ENCODE results near the gene ABI3.
"Not testable (repeated sequence)": the region's sequence is repeated elsewhere in the genome, so short reads cannot be mapped to it uniquely, and the experiment has no call there.

The ABI3 gene

DNA sequence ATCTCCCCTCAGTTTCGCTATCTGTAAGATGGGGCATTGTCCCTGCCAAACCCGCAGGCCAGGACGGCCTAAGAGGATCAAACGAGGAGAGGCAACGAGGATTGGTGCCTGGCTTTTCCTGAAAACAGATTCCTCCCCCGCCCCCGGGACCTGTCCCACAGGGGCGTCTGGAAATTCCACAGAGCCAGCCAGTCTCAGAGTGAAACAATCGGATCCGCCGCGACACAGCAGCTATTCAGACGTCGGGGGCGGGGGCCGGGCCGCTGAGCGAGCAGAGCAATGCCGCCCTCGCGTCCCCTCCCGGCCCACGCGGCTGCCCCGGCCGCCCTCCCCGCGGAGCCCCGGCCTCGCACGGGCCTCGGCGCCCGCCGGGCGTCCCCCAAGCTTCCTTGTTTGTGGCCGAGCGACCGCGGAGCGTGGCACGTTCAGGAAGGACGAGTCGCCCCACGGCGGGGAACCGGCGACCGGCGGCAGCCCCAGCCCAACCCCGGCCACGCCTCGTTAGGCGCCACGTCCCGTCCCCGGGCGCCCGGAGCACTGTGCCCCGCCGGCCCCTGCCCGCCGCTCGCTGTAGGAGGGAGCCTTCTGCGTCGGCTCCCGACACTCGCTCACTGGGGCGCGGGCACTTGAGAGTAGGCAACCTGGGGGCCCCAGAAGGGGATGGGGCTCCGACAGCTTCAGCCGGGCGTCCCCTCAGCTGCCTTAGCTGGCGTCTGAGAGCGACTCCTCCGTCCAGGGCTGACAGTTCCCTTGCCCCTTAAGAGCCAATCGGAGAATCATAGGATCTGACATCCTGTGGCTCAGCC, 49.7 kb downstream of the ABI3 start:
- Histone ChIP-seq H3K9me3 (replicated peaks; ENCODE audit: low read length) (no peaks in the 10 kb centered on the region), H3K9ac (ENCODE audit: low read depth, low read length) (peak overlapping the region; percentile 86)

DNA sequence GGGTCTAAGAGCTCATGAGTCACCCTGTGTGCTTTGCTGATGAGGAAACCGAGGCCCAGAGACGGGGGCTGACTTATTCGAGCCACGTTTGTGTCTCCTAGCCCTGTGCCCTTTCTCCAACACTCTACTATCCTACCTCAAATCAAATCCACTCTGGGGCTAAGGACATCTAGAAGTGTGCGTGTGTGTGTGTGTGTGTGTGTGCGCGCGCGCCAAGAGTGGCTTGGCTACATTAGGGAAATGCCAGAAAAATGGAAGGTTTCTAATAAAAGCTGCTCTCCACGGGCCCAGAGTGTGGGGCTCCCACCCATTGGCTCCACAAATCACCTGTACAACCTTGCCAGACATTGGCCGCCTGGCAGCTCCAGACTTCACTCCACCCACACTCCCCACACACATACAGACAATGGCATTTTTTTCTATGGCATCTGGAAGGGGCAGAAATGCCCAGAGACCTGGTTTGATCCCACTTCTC, 50.3 kb downstream of the ABI3 start:
- Histone ChIP-seq H3K36me3 (ENCODE audit: insufficient read depth, low read length) (no peaks in the 10 kb centered on the region), H3K4me1 (ENCODE audit: control insufficient read depth, insufficient read depth, low read length) (peaks cover 16% of the 10 kb centered on the region), H3K4me3 (ENCODE audit: low read length) (peak overlapping the region; percentile 68), H3K9me3 (replicated peaks; ENCODE audit: low read length) (no peaks in the 10 kb centered on the region), H3K4me2 (ENCODE audit: low read length) (peak overlapping the region; percentile 84), H3K27me3 (ENCODE audit: control insufficient read depth, insufficient read depth, low read length) (peaks cover 4% of the 10 kb centered on the region), H3K9ac (ENCODE audit: low read depth, low read length) (peak overlapping the region; percentile 86)

More for the DNA sequence above, 49.7 kb downstream of the ABI3 start:
- no peaks in the 10 kb centered on the region for H3K36me3 ChIP-seq (ENCODE audit: insufficient read depth, low read length)
- H3K4me1 ChIP-seq (ENCODE audit: control insufficient read depth, insufficient read depth, low read length): peaks cover 16% of the 10 kb centered on the region
- peak overlapping the region; percentile 84 for H3K4me2 ChIP-seq (ENCODE audit: low read length)
- H3K4me3 ChIP-seq (ENCODE audit: low read length): peak overlapping the region; percentile 68
- peaks cover 4% of the 10 kb centered on the region for H3K27me3 ChIP-seq (ENCODE audit: control insufficient read depth, insufficient read depth, low read length)

DNA sequence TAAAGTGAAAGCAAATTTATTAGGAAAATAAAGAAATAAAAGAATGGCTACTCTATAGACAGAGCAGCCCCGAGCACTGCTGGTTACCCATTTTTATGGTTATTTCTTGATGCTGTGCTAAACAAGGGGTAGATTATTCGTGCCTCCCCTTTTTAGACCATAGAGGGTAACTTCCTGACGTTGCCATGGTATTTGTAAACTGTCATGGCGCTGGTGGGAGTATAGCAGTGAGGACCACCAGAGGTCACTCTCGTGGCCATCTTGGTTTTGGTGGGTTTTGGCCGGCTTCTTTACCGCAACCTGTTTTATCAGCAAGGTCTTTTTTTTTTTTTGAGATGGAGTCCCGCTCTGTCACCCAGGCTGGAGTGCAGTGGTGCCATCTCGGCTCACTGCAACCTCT, 51.0 kb downstream of the ABI3 start:
- not testable (repeated sequence) for H3K9me3 ChIP-seq (replicated peaks; ENCODE audit: low read length); H3K4me3 ChIP-seq (ENCODE audit: low read length); H3K4me2 ChIP-seq (ENCODE audit: low read length); H3K9ac ChIP-seq (ENCODE audit: low read depth, low read length); H3K27me3 ChIP-seq (ENCODE audit: control insufficient read depth, insufficient read depth, low read length); H3K36me3 ChIP-seq (ENCODE audit: insufficient read depth, low read length)
- H3K4me1 ChIP-seq (ENCODE audit: control insufficient read depth, insufficient read depth, low read length): peaks cover 16% of the 10 kb centered on the region

DNA sequence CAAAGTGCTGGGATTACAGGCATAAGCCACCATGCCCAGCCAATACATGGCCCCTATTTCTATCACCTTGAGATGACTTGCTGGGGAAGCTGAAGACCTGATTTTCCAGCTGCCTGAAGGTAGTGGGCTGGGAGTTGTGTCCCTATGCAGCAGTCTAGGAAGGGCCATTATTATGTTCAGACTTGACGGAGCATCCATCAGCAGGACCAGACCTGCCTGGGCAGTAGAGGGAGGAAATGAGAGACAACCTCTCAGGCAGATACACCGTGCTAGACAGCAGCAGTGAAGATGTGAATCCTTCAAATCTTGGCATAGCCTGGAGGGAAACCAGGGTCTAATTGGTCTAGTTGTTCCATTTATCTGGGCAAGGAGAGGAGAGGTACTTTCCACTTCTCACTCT, 55.7 kb downstream of the ABI3 start:
- Histone ChIP-seq H3K4me2 (ENCODE audit: low read length) (no peak overlapping the region), H3K36me3 (ENCODE audit: insufficient read depth, low read length) (no peaks in the 10 kb centered on the region), H3K4me1 (ENCODE audit: control insufficient read depth, insufficient read depth, low read length) (peaks cover under 1% of the 10 kb centered on the region), H3K9me3 (replicated peaks; ENCODE audit: low read length) (no peaks in the 10 kb centered on the region), H3K9ac (ENCODE audit: low read depth, low read length) (no peak overlapping the region), H3K27me3 (ENCODE audit: control insufficient read depth, insufficient read depth, low read length) (peaks cover 5% of the 10 kb centered on the region), H3K4me3 (ENCODE audit: low read length) (no peak overlapping the region)

DNA sequence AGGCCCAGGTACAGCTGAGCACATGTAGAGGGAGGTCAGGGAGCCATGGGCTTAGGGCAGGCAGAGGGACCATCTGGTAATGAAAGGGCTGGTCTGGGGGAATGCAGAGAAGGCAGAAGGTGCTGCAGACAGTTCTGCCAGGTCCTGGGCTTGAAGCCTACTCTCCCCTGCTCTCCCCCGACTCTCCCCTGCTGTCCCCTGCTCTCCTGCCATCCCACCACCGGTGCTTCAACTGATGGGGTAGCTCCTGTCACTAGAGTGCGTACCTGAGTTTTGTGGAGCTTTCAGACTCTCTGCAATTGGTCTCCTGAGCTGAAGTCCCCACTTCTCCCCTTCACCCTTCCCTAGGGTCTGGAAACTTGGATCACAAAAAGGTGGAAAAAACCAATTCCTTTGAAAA, 57.4 kb downstream of the ABI3 start:
- Histone ChIP-seq H3K4me3 (ENCODE audit: low read length) (no peak overlapping the region), H3K9me3 (replicated peaks; ENCODE audit: low read length) (no peaks in the 10 kb centered on the region), H3K4me2 (ENCODE audit: low read length) (no peak overlapping the region), H3K27me3 (ENCODE audit: control insufficient read depth, insufficient read depth, low read length) (peaks cover 5% of the 10 kb centered on the region), H3K4me1 (ENCODE audit: control insufficient read depth, insufficient read depth, low read length) (no peaks in the 10 kb centered on the region), H3K9ac (ENCODE audit: low read depth, low read length) (no peak overlapping the region), H3K36me3 (ENCODE audit: insufficient read depth, low read length) (no peaks in the 10 kb centered on the region)

DNA sequence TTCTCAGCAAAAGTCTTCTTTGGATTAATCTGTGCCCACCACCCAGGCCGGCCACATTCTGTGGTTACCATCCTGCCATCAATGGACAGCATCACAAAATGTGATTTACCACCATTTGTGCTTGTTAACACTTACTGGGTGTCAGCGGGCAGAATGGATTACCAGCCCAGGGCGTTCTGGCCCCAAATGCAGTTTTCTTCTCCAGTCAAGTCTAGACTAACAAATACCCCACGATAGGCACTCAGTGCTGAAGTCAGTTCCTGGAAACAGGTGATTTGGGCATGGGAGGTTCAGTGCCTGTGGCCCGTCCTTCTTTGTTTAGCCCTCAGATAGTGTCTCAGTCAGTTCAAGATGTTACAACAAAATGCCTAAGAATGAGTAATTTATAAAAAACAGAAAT, 58.8 kb downstream of the ABI3 start:
- no peak overlapping the region for H3K4me3 ChIP-seq (ENCODE audit: low read length)

More for the DNA sequence above, 58.8 kb downstream of the ABI3 start:
- Histone ChIP-seq H3K9ac (ENCODE audit: low read depth, low read length) (no peak overlapping the region), H3K27me3 (ENCODE audit: control insufficient read depth, insufficient read depth, low read length) (peaks cover 5% of the 10 kb centered on the region), H3K4me2 (ENCODE audit: low read length) (no peak overlapping the region), H3K36me3 (ENCODE audit: insufficient read depth, low read length) (no peaks in the 10 kb centered on the region), H3K9me3 (replicated peaks; ENCODE audit: low read length) (no peaks in the 10 kb centered on the region), H3K4me1 (ENCODE audit: control insufficient read depth, insufficient read depth, low read length) (no peaks in the 10 kb centered on the region)

All from skeletal muscle satellite cell (primary cell).